GM21515 (cell line): ENCODE results near the gene CDC40.
"Not testable (repeated sequence)": the region's sequence is repeated elsewhere in the genome, so short reads cannot be mapped to it uniquely, and the experiment has no call there.

ENCODE experiments used
- ATAC-seq: cut with Tn5 transposase; IDR thresholded peaks from one replicate; pipeline ENCODE4 v1.9.1; 2021; ENCODE audit not compliant: unreplicated experiment

Gene CDC40

GRCh38 chr6:110198561-110198960 is 18.3 kb downstream of the CDC40 start:
- ATAC-seq, result no peak

- ATAC-seq, result no peak
Measured at GRCh38 chr6:110201151-110201884, 21.1 kb downstream of the CDC40 start.

GRCh38 chr6:110207652-110208051 is 27.4 kb downstream of the CDC40 start:
- no peak for ATAC-seq

GRCh38 chr6:110211753-110212152 is 31.5 kb downstream of the CDC40 start:
- no peak for ATAC-seq

GRCh38 chr6:110214338-110214737 is 34.1 kb downstream of the CDC40 start:
- ATAC-seq, result no peak

GRCh38 chr6:110216140-110216539 is 35.9 kb downstream of the CDC40 start:
- no peak for ATAC-seq

GRCh38 chr6:110217266-110217665 is 37.0 kb downstream of the CDC40 start:
- no peak for ATAC-seq

GRCh38 chr6:110221738-110222137 is 41.5 kb downstream of the CDC40 start:
- no peak for ATAC-seq

- ATAC-seq, result no peak
Measured at GRCh38 chr6:110226261-110226660, 46.0 kb downstream of the CDC40 start.

GRCh38 chr6:110232450-110232849 is 52.2 kb downstream of the CDC40 start:
- no peak for ATAC-seq

GRCh38 chr6:110233770-110234374 is 53.6 kb downstream of the CDC40 start:
- ATAC-seq, result peak; percentile 92

- ATAC-seq, result not testable (repeated sequence)
Measured at GRCh38 chr6:110236007-110236406, 55.8 kb downstream of the CDC40 start.

- no peak for ATAC-seq
Measured at GRCh38 chr6:110239526-110240274, 59.5 kb downstream of the CDC40 start.

- not testable (repeated sequence) for ATAC-seq
Measured at GRCh38 chr6:110244621-110245020, 64.4 kb downstream of the CDC40 start.

GRCh38 chr6:110246378-110246777 is 66.2 kb downstream of the CDC40 start:
- ATAC-seq, result no peak

GRCh38 chr6:110246900-110247546 is 66.8 kb downstream of the CDC40 start:
- no peak for ATAC-seq

- ATAC-seq, result no peak
Measured at GRCh38 chr6:110250058-110250457, 69.8 kb downstream of the CDC40 start.

GRCh38 chr6:110250838-110251237 is 70.6 kb downstream of the CDC40 start:
- no peak for ATAC-seq

- ATAC-seq, result no peak
Measured at GRCh38 chr6:110255211-110255750, 75.1 kb downstream of the CDC40 start.

- no peak for ATAC-seq
Measured at GRCh38 chr6:110256366-110256765, 76.1 kb downstream of the CDC40 start.

- no peak for ATAC-seq
Measured at GRCh38 chr6:110265273-110265672, 85.0 kb downstream of the CDC40 start.
